CD4-positive, alpha-beta T cell treated with Interleukin-6 for 4 hours (primary cell): ENCODE results near the gene METAP1D.

Source experiments
- DNase-seq: peaks from one replicate; pipeline ENCODE4 v3.0.0-alpha.2; 2020; ENCODE audit warnings: mixed read lengths

METAP1D gene

DNA sequence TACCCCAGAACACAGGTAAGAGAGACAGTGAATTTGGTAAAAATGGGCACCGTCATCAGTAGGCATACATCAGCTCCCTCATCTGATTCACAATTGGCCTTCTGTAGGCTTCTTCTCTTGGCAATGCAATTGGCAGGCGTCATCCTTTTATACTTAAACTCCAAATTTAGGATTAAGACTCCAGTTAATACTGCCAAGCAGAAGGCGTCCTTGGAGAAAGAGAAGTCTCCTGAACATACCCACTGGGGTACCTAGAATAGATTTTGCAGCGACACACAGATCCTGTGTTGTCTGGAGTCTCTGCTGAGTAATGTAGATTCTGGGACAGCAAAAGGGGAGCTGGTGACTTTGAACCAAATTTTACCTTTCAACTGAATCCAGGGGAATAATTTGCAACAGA, 592 bp upstream of the METAP1D start:
- no peak for DNase-seq

DNA sequence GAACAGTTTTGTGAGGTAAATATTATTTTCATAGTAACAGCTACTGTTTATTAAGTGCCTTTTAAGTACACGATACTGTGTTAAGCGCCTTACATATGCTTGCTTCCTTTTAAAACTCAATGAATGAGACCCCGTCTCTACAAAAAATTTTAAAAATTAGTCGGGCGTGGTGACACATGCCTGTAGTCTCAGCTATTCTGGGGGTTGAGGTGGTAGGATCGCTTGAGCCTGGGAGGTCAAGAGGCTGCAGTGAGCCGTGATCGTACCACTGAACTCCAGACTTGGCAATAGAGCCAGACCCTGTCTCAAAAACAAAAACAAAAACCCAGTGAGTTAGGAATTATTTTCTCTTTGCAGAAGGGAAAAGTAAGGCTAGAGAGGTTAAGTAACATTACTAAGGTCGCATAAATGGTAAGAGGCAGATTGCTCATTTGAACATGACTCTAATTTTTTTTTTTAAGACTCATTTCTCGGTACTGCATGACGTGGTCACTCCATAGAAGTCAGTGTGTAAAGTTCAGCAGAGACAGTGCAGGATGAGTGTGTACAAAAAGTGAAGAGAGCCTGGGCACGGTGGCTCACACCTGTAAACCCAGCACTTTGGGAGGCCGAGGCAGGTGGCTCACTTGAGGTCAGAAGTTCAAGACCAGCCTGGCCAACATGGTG, 1.1 kb downstream of the METAP1D start:
- no peak for DNase-seq

DNA sequence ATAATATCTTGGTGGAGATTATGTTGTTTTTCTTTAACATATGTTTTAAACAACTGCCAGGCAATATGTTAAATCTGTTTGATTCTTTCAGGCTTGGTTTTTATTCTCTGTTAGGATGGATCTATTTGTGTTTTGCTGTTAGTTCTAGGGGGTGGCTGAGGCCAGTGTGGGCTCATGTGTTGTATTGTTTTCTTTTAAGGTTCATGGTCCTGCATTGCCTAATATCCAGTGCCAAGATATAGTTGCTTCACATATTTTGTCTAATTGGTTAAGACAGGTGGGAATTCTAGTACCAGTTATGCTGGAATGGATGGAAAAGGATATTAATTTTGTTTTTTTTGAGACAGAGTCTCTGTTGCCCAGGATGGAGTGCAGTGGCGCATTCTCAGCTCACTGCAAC, 7.6 kb downstream of the METAP1D start:
- no peak for DNase-seq

DNA sequence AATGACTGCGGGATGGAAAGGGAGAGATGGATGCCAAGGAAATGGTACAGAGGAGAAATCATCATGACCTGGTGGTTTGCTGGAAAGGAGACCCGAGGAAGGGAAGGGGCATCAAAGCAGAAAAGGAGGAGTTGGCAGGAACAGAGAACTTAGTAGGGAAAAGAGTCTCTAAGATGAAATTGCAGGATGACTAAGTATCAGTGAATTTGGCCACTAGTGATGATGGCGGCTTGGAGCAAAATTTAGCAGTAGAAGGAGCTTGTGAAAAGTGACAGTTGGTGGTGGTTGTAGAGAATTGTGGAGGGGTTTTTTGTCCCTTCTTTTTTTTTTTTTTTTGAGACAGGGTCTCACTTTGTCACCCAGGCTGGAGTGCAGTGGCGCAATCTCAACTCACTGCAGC, 10.1 kb downstream of the METAP1D start:
- DNase-seq: no peak

- DNase-seq: no peak
Measured at GRCh38 chr2:172011812-172012575, 12.2 kb downstream of the METAP1D start.

DNA sequence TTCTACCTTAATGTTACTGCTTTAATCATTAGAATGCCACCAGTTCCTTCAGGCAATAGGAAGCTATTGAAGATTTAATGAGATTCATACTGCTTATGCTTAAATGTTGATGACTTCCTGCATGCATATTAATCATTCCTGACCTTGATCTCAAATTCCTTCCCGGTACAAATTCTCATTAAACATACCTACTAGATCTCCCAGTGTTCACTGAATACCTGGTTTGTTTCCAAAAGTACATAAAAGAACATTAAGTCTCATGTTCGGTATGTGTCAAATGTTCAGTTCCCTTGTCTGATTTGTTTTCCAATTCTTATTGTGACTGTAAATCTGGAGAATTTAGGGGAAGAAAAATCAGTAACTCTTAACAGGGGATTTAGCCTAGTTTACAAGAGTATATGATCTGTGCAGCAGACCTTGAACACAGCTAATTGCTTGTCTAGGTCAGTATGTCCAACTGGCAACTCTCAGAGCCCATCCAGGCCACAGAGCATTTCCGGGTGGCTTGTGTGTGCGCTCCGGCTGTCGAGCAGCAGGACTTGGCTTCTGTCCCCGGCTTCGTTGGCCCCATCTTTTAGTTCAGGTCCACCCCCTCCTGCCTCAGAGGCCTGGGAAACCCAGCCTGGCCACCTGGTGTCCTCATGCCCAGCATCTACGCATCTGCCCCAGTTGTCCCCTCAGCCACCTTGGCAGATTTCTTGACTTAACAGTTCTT, 13.1 kb downstream of the METAP1D start:
- DNase-seq: no peak

DNA sequence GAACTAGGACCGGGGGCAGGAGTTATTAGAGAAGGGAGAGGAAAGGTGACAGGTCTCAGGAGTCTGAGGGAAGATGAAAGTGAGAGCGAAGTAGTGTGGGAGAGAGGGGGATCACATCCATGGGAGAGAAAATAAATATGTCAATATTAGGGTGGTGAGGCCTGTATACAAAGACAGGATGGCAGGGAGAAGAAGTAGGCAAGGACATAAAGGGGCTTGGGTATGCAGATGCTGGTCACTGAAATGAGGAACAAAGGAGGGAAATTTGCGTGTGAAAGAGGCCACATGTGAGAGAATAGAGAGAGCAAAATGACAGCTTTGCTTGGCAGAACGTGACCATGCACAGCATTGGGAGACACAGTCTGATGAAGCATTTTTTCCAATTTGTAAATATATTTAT, 13.6 kb downstream of the METAP1D start:
- no peak for DNase-seq

DNA sequence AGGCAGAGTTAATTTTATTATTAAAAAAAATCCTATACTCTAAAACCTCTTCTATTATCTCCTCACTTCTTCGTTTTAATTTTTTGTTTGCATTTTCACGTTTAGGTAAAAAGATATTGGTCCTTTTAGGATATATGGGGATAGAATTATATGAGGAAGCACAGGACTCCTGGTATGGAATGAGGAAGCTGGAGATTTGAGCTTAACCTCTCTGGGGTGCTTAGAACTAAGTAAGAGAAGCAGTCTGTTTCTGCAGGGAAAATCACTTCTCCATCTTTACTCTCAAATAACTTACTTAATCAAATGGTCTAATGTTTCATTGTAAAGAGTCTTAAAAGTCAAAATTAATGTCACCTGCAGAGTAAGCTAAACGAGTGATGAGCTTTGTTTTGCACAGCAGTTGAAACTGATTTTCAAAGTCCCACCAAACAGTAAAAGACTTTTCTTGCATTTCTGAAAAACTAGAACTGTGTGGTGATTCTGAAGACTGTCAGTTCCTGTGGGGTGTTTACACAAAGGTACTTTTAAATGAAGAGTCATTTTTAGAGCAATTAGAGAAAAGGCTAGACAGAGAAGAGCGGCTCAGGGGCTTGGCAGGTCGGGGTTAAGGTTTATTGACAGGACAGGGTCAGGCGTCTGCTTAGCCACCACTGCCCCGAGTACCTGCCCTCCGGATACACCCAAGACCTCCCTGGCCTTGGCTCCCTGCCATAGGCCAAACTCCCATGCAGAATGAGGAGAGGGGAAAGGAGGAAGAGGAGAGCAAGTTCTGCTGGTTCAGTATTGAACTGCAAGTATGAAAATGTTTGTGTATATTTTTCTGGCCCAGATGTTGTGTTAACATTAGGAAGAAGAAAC, 21.6 kb downstream of the METAP1D start:
- no peak for DNase-seq

DNA sequence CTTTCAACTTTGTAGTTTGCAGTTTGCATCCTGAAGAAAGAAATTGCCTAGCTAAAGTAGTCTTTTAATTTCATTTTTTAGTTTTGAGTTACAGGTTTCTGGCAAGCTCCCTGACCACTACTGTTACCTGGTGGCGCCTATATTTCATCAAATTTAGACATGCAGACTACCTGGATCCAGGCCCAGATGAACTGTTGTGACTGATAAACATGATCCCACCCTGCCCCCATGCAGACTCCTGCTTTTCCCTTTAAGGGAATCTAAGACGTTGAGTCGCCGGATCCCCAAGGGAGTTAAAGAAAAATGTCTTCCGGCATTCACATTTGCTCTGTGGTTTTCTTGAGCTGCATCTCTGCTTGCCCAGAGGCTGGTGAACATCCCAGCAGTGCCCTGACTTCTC, 22.2 kb downstream of the METAP1D start:
- DNase-seq: no peak

DNA sequence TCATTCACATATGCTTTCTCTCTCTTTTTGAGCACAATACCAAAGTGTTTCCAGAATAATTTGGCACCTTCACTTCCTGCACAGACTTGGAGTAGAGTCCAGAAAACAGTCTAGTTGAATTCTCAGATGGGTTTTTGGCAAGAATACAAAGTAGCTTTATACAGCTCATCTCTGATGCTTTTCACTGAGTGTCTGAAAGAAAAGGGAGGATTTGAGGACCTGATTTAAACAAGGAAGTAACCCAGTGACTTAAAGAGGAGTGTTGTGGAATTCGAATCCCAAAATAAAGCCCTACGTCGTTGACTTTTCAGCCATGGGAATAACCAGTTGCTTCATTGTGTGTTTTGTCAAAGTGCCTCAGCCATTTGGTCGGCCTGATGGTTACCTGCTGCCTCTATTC, 31.8 kb downstream of the METAP1D start:
- no peak for DNase-seq

- DNase-seq: no peak
Measured at GRCh38 chr2:172038121-172038520, 38.4 kb downstream of the METAP1D start.

- no peak for DNase-seq
Measured at GRCh38 chr2:172038604-172039003, 38.9 kb downstream of the METAP1D start.

GRCh38 chr2:172039011-172039704, 39.4 kb downstream of the METAP1D start:
- no peak for DNase-seq

GRCh38 chr2:172040311-172040710, 40.6 kb downstream of the METAP1D start:
- no peak for DNase-seq

DNA sequence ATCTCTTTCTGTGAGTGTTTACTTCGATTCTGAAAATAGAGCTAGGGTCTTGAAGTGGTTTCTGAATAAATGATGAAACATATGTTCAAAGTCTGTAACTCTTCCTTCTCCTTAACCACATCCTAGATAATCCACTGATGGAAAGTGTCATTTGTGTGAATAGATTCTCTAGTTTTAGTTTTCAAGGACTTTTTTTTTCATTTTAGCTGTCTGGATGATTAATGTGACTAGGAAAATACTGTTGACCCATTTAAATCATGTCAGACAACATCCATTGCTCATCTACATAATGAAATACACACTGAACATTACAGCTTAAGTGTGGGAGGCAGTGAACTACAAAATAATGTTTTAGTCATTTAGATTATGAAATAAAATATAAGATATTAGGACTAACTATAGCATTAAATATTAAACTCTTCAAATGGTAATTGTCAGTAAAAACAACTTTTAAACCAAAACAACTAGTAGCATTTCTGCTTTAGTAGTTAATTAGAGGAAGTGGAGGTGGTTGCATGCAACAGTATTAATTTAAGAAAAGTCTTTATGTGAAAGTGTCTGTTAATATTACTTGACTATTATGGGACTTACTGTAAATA, 46.4 kb downstream of the METAP1D start:
- no peak for DNase-seq

DNA sequence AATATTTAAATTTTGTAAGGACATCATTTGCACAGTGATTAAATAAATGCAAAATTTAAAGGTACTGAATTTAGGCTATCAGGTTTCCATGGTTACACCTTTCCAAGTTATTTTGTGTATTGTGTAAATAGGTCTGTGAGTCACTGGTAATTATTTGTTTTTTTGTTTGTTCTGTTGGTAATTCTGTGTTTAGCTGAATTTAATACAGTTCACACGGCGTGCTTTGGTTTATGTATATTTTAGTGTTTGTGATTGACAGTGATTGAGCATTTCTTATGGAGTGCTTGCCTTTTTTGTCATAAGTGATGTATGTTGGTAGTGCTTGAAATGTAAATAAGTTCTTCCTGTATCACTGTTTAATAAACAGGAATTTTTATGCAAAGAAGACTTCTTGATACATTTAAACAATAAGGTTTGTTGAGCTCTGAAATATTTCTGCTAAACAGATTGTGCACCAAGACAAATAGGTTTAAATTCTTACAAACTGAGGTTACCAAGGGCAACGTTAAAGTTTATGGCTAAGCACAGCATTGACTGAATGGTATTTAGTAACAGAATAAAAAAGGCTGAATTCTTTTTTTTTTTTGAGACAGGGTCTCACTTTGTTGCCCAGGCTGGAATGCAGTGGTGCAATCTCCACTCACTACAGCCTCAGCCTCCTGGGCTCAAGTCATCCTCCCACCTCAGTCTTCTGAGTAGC, 47.3 kb downstream of the METAP1D start:
- DNase-seq: no peak

DNA sequence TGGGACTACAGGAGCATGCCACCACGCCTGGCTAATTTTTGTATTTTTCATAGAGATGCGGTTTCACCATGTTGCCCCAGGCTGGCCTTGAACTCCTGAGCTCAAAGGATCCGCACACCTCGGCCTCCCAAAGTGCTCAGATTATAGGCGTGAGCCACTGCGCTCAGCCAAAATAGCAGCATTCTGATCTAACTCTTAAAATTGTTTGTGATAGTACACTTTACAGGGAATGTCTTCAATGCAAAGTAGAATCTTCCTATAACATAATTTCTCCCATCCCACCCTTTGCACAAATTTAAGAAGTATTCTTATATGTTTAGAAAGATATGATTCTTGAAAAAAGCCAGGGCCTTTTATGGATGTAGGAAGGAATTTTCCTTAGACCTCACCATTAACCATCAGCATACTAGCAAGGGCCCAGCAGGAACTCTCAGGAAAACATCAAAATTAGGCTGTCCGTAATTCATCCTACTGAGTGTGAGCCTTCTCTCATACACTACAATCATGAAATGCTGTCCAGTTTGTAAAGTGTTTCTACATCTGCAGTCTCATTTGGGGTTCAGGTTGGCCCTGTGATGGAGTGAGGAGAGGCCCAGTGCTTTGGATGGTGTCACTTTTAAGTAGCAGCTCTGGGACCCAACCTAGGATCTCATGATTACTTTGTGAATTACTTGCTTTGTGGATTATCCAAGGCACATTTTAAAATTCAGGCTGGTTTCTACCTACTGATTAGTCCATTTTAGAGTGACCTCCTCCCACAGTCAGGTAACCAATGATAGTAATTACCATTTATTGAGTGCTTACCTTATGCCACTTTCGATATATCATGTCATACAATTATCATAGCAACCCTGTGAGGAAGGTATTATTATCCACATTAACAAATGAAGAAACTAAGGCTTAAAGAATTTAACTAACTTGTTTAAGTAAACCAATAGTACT, 48.1 kb downstream of the METAP1D start:
- no peak for DNase-seq

DNA sequence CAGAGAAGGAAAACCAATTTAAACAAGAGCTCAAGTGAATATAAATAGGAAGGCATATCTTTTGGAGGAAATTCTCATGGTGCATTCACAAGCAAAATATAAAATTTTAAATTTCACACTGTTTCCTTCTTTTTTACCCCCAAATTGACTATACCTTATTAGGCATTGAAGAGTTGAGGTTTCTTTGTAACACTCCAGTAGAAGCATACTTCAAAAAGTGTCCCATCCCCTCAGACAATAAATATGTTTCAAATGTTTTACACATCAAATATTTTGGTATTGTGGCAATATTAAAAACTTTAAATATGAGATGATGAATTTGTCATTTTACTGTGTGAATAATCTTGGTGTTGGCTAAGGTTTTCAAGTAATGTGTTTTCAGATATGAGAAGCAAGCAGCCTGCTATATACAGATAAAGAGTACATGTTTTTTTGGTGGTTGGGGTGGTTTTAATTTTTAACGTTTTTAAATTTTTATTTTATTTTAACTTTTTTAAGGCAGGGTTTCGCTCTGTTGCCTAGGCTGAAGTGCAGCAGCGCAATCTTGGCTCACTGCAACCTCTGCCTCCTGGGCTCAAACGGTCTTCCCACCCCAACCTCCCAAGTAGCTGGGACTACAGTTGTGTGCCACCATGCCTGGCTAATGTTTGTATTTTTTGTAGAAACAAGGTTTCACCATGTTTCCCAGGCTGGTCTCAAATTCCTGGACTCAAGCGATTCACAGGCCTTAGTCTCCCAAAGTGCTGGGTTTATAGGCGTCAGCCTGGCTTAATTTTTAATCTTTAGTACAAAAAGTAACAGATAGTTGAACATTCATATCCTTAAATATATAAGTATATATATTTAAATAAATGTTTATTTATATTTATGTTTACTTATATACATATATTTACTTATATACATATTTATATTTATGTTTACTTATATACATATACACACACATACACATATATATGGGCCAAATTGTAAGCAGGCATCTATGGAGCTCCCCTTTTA, 49.1 kb downstream of the METAP1D start:
- DNase-seq: no peak
